HPDE6-E6E7 (cell line): ENCODE data around the gene AGBL4.

Experiments
- DNase-seq: peaks from one replicate; pipeline ENCODE4 v3.0.0; 2011; ENCODE audit warnings: missing footprints; ENCODE audit errors: extremely low spot score

The AGBL4 gene

GRCh38 chr1:48943826-48944225 lies 1079.9 kb downstream of the AGBL4 start:
- no peak for DNase-seq

GRCh38 chr1:48943393-48943792 lies 1080.4 kb downstream of the AGBL4 start:
- DNase-seq = no peak

GRCh38 chr1:48940962-48941732 lies 1082.6 kb downstream of the AGBL4 start:
- no peak for DNase-seq

- no peak for DNase-seq
These were observed 1083.4 kb downstream of the AGBL4 start for GRCh38 chr1:48940354-48940753.

- no peak for DNase-seq
These were observed 1083.9 kb downstream of the AGBL4 start for GRCh38 chr1:48939828-48940227.

GRCh38 chr1:48939042-48939441 lies 1084.7 kb downstream of the AGBL4 start:
- DNase-seq = no peak

GRCh38 chr1:48937732-48938131 lies 1086.0 kb downstream of the AGBL4 start:
- DNase-seq = no peak

- no peak for DNase-seq
These were observed 1087.3 kb downstream of the AGBL4 start for GRCh38 chr1:48936436-48936835.

GRCh38 chr1:48932366-48932765 lies 1091.4 kb downstream of the AGBL4 start:
- DNase-seq = no peak

- no peak for DNase-seq
These were observed 1092.1 kb downstream of the AGBL4 start for GRCh38 chr1:48931506-48932192.

GRCh38 chr1:48930011-48930410 lies 1093.7 kb downstream of the AGBL4 start:
- no peak for DNase-seq

GRCh38 chr1:48924099-48924498 lies 1099.7 kb downstream of the AGBL4 start:
- no peak for DNase-seq

- no peak for DNase-seq
These were observed 1100.6 kb downstream of the AGBL4 start for GRCh38 chr1:48923116-48923515.

- DNase-seq = no peak
These were observed 1102.9 kb downstream of the AGBL4 start for GRCh38 chr1:48920851-48921250.

GRCh38 chr1:48917901-48918603 lies 1105.7 kb downstream of the AGBL4 start:
- DNase-seq = no peak

GRCh38 chr1:48917070-48917454 lies 1106.7 kb downstream of the AGBL4 start:
- no peak for DNase-seq

GRCh38 chr1:48916130-48917069 lies 1107.4 kb downstream of the AGBL4 start:
- DNase-seq = peak; percentile 14

GRCh38 chr1:48908606-48909005 lies 1115.1 kb downstream of the AGBL4 start:
- DNase-seq = no peak

- DNase-seq = no peak
These were observed 1117.0 kb downstream of the AGBL4 start for GRCh38 chr1:48906729-48907128.

- no peak for DNase-seq
These were observed 1117.6 kb downstream of the AGBL4 start for GRCh38 chr1:48906164-48906563.

- DNase-seq = no peak
These were observed 1120.5 kb downstream of the AGBL4 start for GRCh38 chr1:48903291-48903690.

GRCh38 chr1:48898894-48899293 lies 1124.9 kb downstream of the AGBL4 start:
- DNase-seq = no peak
